Measurements from ENCODE around the gene SYTL3.

SYTL3 gene

DNA sequence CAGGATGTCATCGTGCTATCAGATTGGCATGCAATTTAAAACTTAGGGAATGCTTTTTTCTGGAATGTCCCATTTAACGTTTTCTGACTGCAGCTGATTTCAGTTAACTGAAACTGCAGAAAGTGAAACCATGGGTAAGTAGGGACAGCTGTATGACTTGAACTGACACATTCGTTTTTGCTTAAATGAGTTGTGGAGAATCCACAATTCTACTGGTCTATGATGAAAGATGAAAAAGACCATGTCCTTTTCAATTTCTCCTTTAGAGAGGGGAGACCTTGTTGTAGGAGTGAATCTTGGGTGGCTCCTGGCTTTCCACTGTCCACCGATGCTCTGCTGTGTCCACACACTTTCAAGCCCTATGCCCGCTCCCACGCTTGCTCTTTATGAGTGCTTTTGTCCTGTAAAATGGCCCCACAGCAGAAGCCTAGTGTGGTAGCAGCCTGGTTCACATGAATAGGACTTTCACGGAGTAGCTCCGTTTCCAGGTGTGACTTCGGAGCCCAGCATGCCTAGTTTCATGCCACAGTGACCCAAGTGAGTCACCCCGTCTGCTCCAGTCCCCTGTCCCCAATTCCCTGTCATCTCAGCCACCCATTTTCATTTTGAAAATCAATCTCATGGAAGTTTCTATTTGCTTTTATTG is 27.2 kb upstream of the SYTL3 start:
- Histone ChIP-seq H3K4me2 (ENCODE audit: low read length) (no peak overlapping the region), H3K9me2 (replicated peaks; ENCODE audit: control insufficient read depth, low read length) (no peaks in the 10 kb centered on the region), H3K4me3 (ENCODE audit: low read length) (no peak overlapping the region), H3K27ac (ENCODE audit: low read depth, low read length) (no peak overlapping the region), H4K20me1 (ENCODE audit: control insufficient read depth, insufficient read depth, low read depth, low read length) (no peaks in the 10 kb centered on the region), H3K36me3 (ENCODE audit: control insufficient read depth, low read length) (peaks cover 13% of the 10 kb centered on the region; the same call in 1 of the 2 replicates), H3K79me2 (ENCODE audit: control insufficient read depth, low read length) (no peaks in the 10 kb centered on the region), H3K4me1 (ENCODE audit: control insufficient read depth, low read length) (no peaks in the 10 kb centered on the region), H3K27me3 (ENCODE audit: control insufficient read depth, low read length) (no peaks in the 10 kb centered on the region), H3F3A (ENCODE audit: control insufficient read depth, insufficient read depth) (no peaks in the 10 kb centered on the region), H3K9me3 (ENCODE audit: control insufficient read depth, insufficient read depth, low read length) (no peaks in the 10 kb centered on the region)
- TF ChIP-seq EZH2phosphoT487 (IDR thresholded peaks at IDR 0.05; ENCODE audit: borderline replicate concordance, low read length): no peak
- TF ChIP-seq, protein P1, sequence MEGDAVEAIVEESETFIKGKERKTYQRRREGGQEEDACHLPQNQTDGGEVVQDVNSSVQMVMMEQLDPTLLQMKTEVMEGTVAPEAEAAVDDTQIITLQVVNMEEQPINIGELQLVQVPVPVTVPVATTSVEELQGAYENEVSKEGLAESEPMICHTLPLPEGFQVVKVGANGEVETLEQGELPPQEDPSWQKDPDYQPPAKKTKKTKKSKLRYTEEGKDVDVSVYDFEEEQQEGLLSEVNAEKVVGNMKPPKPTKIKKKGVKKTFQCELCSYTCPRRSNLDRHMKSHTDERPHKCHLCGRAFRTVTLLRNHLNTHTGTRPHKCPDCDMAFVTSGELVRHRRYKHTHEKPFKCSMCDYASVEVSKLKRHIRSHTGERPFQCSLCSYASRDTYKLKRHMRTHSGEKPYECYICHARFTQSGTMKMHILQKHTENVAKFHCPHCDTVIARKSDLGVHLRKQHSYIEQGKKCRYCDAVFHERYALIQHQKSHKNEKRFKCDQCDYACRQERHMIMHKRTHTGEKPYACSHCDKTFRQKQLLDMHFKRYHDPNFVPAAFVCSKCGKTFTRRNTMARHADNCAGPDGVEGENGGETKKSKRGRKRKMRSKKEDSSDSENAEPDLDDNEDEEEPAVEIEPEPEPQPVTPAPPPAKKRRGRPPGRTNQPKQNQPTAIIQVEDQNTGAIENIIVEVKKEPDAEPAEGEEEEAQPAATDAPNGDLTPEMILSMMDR (IDR thresholded peaks at IDR 0.05; ENCODE audit: low read depth, low read length, poor library complexity, severe bottlenecking): no peak

DNA sequence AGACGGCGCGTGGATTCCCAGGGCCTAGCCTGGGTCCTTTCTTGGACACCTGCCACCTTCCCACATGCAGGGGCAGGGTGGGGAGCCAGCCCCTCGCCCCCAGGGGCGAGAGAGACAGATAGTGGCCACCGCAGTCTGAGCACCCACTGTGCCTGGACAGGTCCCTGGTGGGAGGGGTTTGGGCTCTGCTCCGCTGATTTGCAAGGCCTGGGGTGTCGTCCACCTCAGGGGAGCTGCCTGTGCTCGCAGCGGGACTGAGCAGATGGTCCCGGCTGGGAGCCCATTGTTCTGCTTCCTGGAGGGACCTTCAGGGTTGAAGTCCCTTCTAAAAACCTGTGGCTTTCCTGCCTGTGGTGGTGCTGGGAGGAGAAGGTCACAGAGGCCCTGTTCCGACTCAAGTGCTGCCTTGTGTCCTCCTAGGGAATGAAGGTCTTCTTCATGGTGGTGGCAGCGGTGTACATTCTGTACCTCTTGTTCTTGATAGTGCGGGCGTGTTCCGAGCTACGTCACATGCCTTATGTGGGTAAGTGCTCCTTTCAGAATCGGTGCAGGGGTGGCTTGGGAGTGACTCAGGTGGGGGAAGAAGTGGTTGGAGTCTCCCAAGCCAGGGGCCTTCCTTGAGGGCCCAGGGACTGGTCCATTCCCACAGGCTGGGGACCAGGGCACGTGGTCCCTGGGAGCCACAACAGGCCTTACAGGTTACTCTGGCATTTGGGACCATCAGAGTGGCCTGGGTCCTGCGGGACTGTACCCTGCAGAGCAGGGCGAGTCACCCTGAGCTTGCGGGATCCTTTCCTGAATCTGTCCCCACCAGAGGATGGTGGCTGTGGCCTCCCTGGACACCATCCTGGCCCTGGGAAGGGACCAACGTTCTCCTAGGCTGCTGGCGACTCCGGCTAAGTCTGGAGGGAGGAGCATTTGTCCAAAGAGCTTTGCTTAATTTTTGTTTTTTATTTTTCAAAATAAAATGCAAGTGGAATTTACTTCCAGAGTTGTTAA is 24.9 kb upstream of the SYTL3 start:
- Histone ChIP-seq H3K27me3 (ENCODE audit: control insufficient read depth, low read length) (no peaks in the 10 kb centered on the region), H3K4me2 (ENCODE audit: low read length) (no peak overlapping the region), H3K27ac (ENCODE audit: low read depth, low read length) (no peak overlapping the region), H4K20me1 (ENCODE audit: control insufficient read depth, insufficient read depth, low read depth, low read length) (no peaks in the 10 kb centered on the region), H3K36me3 (ENCODE audit: control insufficient read depth, low read length) (peaks cover 13% of the 10 kb centered on the region; the same call in 1 of the 2 replicates), H3K79me2 (ENCODE audit: control insufficient read depth, low read length) (no peaks in the 10 kb centered on the region), H3K4me1 (ENCODE audit: control insufficient read depth, low read length) (no peaks in the 10 kb centered on the region), H3K4me3 (ENCODE audit: low read length) (no peak overlapping the region), H3F3A (ENCODE audit: control insufficient read depth, insufficient read depth) (no peaks in the 10 kb centered on the region), H3K9me3 (ENCODE audit: control insufficient read depth, insufficient read depth, low read length) (no peaks in the 10 kb centered on the region), H3K9me2 (replicated peaks; ENCODE audit: control insufficient read depth, low read length) (no peaks in the 10 kb centered on the region)
- TF ChIP-seq EZH2phosphoT487 (IDR thresholded peaks at IDR 0.05; ENCODE audit: borderline replicate concordance, low read length): no peak
- TF ChIP-seq, protein P1 (IDR thresholded peaks at IDR 0.05; ENCODE audit: low read depth, low read length, poor library complexity, severe bottlenecking): no peak

DNA sequence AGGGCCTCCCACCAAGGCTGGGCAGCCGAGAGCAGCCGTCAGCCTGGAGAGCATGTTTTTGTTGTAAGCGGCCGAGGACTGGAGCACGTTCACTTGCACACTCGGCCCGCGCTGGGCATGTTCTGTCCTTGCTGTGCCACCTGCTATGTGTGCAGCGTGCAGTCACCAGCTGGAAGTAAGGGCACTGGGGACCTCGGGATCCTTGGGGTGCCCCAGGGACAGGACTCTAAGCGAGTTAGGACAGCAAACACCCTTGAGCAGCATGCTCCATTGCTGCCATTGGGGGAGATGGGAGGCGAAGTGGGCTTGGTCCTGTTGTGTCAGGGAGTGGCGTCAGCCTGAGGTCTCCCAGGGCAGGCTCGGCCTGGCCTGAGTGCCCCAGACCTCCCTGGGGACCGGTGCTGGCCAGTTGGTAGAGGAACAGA is 24.0 kb upstream of the SYTL3 start:
- Histone ChIP-seq H4K20me1 (ENCODE audit: control insufficient read depth, insufficient read depth, low read depth, low read length) (no peaks in the 10 kb centered on the region), H3F3A (ENCODE audit: control insufficient read depth, insufficient read depth) (no peaks in the 10 kb centered on the region), H3K36me3 (ENCODE audit: control insufficient read depth, low read length) (peaks cover 16% of the 10 kb centered on the region; the same call in 1 of the 2 replicates), H3K9me2 (replicated peaks; ENCODE audit: control insufficient read depth, low read length) (no peaks in the 10 kb centered on the region), H3K4me3 (ENCODE audit: low read length) (no peak overlapping the region), H3K27me3 (ENCODE audit: control insufficient read depth, low read length) (no peaks in the 10 kb centered on the region), H3K9me3 (ENCODE audit: control insufficient read depth, insufficient read depth, low read length) (no peaks in the 10 kb centered on the region), H3K4me1 (ENCODE audit: control insufficient read depth, low read length) (no peaks in the 10 kb centered on the region), H3K4me2 (ENCODE audit: low read length) (no peak overlapping the region), H3K27ac (ENCODE audit: low read depth, low read length) (no peak overlapping the region), H3K79me2 (ENCODE audit: control insufficient read depth, low read length) (no peaks in the 10 kb centered on the region)
- TF ChIP-seq EZH2phosphoT487 (IDR thresholded peaks at IDR 0.05; ENCODE audit: borderline replicate concordance, low read length): no peak
- TF ChIP-seq, protein P1 (IDR thresholded peaks at IDR 0.05; ENCODE audit: low read depth, low read length, poor library complexity, severe bottlenecking): no peak

Measured in DOHH2 (cell line).